Measurements from ENCODE around the gene ATP2C2. TPM values are rescaled to one million over a fixed set of nuclear protein-coding genes. Genes with fewer than 3 reads are reported as not detected.

The ATP2C2 gene
- total and polyA plus RNA-seq, 9 of the 15 experiments (the other 6 are each of a cell fraction or from before 2014, with no cell fraction given), result 0.75 TPM; not detected in 8

DNA sequence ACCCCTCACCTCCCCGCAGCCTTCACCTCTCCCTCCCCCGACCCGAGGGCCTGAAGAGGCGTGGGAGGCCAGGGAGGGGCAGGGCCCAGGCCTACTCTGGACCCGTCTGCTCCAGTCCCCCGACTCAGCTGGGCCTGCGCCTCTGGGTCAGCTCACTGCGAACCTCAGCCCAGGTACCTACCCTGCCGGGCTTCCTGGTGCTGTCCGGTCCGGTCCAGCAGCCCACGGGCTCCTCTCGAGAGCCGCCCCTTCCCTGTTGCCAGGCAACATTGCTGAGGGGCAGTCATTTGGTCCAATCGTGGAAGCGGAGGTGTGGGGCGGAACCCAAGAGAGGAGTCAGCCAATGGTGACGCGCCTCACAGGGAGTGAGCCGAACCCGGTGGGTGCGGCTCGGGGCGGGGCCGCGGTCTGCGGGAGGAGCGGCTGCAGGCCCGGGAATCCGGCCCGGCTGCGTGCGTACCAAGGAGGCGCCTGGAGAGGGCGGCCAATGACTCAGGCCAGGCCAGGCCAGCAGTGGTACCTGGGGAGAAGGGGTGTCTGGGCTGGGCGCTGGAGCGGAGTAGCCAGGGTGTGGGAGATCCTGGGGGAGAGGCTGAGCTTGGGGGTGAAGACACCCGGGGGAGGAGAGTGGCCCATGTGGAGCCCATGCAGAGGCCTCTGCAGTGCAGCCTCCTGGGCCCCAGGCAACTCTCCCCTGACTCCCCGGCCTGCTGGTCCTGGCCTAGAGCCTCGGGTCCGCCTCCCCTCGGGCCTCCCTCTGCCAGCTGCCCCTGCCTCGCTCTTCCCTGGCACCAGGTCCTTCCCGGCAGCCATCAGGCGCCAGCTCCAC is 136.3 kb downstream of the ATP2C2 start, which contains the start of gene MEAK7 (continued):
- peak; percentile 65 for TF ChIP-seq JUND (IDR thresholded peaks at IDR 0.05; ENCODE audit: borderline replicate concordance, low read depth, low read length)
- peak; percentile 62; the same call in 1 of the 3 replicates for TF ChIP-seq JUND (tag; IDR thresholded peaks at IDR 0.05; ENCODE audit: borderline replicate concordance, low read depth, low read length)
- TF ChIP-seq ZNF609 (CRISPR knock-in tag; IDR thresholded peaks at IDR 0.05; ENCODE audit: borderline replicate concordance), result peak; percentile 83; the same call in 1 of the 2 replicates
- no peak for TF ChIP-seq CBFA2T3 (IDR thresholded peaks at IDR 0.05)
- TF ChIP-seq, protein P1, sequence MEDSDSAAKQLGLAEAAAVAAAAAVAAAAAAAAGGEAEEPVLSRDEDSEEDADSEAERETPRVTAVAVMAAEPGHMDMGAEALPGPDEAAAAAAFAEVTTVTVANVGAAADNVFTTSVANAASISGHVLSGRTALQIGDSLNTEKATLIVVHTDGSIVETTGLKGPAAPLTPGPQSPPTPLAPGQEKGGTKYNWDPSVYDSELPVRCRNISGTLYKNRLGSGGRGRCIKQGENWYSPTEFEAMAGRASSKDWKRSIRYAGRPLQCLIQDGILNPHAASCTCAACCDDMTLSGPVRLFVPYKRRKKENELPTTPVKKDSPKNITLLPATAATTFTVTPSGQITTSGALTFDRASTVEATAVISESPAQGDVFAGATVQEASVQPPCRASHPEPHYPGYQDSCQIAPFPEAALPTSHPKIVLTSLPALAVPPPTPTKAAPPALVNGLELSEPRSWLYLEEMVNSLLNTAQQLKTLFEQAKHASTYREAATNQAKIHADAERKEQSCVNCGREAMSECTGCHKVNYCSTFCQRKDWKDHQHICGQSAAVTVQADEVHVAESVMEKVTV (CRISPR knock-in tag; IDR thresholded peaks at IDR 0.05), result no peak
- no peak for TF ChIP-seq ZNF224 (CRISPR knock-in tag; IDR thresholded peaks at IDR 0.05)
- no peak for TF ChIP-seq GABPB2 (CRISPR knock-in tag; conservative IDR thresholded peaks at IDR 0.05)
- peak; percentile 69 for TF ChIP-seq CCNT2 (IDR thresholded peaks at IDR 0.05; ENCODE audit: borderline replicate concordance, extremely low read depth, insufficient read length, low read depth, low read length)
- no peak for TF ChIP-seq FOXA1 (IDR thresholded peaks at IDR 0.05; ENCODE audit: borderline replicate concordance)
- TF ChIP-seq PATZ1 (CRISPR knock-in tag; IDR thresholded peaks at IDR 0.05; ENCODE audit: borderline replicate concordance), result 0 out of 2 replicates have a peak, but pooled peaks have one; percentile 45
- TF ChIP-seq ETV6 (IDR thresholded peaks at IDR 0.05; ENCODE audit: borderline replicate concordance in 1 of 2, low read depth in 2 of 2, low read length in 1 of 2), result no peak
- TF ChIP-seq ETV6 (CRISPR knock-in tag; IDR thresholded peaks at IDR 0.05; ENCODE audit: borderline replicate concordance), result no peak
- TF ChIP-seq, protein P2, sequence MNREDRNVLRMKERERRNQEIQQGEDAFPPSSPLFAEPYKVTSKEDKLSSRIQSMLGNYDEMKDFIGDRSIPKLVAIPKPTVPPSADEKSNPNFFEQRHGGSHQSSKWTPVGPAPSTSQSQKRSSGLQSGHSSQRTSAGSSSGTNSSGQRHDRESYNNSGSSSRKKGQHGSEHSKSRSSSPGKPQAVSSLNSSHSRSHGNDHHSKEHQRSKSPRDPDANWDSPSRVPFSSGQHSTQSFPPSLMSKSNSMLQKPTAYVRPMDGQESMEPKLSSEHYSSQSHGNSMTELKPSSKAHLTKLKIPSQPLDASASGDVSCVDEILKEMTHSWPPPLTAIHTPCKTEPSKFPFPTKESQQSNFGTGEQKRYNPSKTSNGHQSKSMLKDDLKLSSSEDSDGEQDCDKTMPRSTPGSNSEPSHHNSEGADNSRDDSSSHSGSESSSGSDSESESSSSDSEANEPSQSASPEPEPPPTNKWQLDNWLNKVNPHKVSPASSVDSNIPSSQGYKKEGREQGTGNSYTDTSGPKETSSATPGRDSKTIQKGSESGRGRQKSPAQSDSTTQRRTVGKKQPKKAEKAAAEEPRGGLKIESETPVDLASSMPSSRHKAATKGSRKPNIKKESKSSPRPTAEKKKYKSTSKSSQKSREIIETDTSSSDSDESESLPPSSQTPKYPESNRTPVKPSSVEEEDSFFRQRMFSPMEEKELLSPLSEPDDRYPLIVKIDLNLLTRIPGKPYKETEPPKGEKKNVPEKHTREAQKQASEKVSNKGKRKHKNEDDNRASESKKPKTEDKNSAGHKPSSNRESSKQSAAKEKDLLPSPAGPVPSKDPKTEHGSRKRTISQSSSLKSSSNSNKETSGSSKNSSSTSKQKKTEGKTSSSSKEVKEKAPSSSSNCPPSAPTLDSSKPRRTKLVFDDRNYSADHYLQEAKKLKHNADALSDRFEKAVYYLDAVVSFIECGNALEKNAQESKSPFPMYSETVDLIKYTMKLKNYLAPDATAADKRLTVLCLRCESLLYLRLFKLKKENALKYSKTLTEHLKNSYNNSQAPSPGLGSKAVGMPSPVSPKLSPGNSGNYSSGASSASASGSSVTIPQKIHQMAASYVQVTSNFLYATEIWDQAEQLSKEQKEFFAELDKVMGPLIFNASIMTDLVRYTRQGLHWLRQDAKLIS (CRISPR knock-in tag; IDR thresholded peaks at IDR 0.05), result no peak

Data from K562 (cell line).